ENCODE results near the gene NETO2. TPM values are rescaled to one million over a fixed set of nuclear protein-coding genes. Genes with fewer than 3 reads are reported as not detected.

The NETO2 gene
- total and polyA plus RNA-seq, 10 of the 15 experiments (the other 5 are each of a cell fraction or from before 2014, with no cell fraction given), result 8.5 to 53.1 (median 27.0) TPM

DNA sequence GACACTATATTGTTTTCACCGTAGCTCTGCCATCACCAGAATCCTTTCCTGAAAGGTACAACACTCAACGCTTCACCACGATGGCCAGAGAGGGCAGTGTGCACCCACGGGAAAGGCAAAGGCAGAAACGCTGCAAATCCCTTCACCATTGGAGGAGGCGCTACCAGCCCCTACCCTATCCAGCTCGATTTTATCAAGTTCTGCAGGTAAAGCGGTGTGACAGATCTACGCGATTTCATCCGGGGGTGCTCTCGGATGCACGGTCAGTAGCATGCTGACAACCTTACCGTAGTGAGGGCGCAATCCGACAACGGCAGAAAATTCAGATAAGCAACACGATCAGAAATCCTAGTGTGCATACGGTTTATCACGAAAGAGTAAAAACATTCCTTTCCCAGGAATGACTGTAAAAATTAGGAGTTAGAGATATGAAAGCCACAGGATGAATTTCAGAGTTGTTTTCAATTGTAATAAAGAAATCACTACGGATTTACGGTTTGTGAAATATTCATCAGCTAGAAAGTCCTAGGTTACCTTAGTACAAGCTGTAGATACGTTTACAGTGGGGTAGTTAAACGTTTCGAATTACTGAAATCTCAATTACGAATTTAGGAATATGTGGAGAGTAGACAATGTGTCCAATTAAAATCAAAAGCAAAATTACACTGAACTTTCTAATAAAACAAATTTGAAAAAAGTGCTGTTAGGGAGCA, 1.8 kb downstream of the NETO2 start (continued):
- TF ChIP-seq MEF2B (IDR thresholded peaks at IDR 0.05; ENCODE audit: partially characterized antibody, poor library complexity, severe bottlenecking) (no peak), MEF2A (IDR thresholded peaks at IDR 0.05; ENCODE audit: insufficient read depth, low read depth, low read length) (no peak), FOXK2 (IDR thresholded peaks at IDR 0.05) (no peak), SMC3 (IDR thresholded peaks at IDR 0.05; ENCODE audit: borderline replicate concordance, low read length) (peak; percentile 58; the same call in 1 of the 2 replicates), ZNF384 (IDR thresholded peaks at IDR 0.05; ENCODE audit: borderline replicate concordance, low read depth, low read length) (no peak), PAX5 (IDR thresholded peaks at IDR 0.05; ENCODE audit: borderline replicate concordance, low read depth, low read length) (no peak), NRF1 (conservative IDR thresholded peaks at IDR 0.05; ENCODE audit: low read depth, low read length) (no peak), EED (IDR thresholded peaks at IDR 0.05; ENCODE audit: low read depth) (peak; percentile 48; the same call in 1 of the 2 replicates), HDAC6 (IDR thresholded peaks at IDR 0.05; ENCODE audit: unreplicated experiment) (no peak), SREBF2 (IDR thresholded peaks at IDR 0.05; ENCODE audit: low read length) (no peak), SIN3A (IDR thresholded peaks at IDR 0.05; ENCODE audit: low read depth, low read length) (peak; percentile 68; the same call in 1 of the 2 replicates), TARDBP (IDR thresholded peaks at IDR 0.05; ENCODE audit: borderline replicate concordance) (no peak), NFIC (IDR thresholded peaks at IDR 0.05; ENCODE audit: low read depth, low read length) (no peak), PAX8 (IDR thresholded peaks at IDR 0.05) (no peak), RCOR1 (conservative IDR thresholded peaks at IDR 0.05; ENCODE audit: low read depth, low read length) (0 out of 2 replicates have a peak, but pooled peaks have one; percentile 50), KDM1A (IDR thresholded peaks at IDR 0.05; ENCODE audit: borderline replicate concordance) (no peak), BACH1 (IDR thresholded peaks at IDR 0.05; ENCODE audit: borderline replicate concordance) (no peak), EGR1 (IDR thresholded peaks at IDR 0.05; ENCODE audit: borderline replicate concordance in 1 of 2, low read depth in 2 of 2, low read length in 2 of 2) (no peak)
- TF ChIP-seq, protein P1, sequence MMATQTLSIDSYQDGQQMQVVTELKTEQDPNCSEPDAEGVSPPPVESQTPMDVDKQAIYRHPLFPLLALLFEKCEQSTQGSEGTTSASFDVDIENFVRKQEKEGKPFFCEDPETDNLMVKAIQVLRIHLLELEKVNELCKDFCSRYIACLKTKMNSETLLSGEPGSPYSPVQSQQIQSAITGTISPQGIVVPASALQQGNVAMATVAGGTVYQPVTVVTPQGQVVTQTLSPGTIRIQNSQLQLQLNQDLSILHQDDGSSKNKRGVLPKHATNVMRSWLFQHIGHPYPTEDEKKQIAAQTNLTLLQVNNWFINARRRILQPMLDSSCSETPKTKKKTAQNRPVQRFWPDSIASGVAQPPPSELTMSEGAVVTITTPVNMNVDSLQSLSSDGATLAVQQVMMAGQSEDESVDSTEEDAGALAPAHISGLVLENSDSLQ (IDR thresholded peaks at IDR 0.05), result no peak
- TF ChIP-seq, protein P2, sequence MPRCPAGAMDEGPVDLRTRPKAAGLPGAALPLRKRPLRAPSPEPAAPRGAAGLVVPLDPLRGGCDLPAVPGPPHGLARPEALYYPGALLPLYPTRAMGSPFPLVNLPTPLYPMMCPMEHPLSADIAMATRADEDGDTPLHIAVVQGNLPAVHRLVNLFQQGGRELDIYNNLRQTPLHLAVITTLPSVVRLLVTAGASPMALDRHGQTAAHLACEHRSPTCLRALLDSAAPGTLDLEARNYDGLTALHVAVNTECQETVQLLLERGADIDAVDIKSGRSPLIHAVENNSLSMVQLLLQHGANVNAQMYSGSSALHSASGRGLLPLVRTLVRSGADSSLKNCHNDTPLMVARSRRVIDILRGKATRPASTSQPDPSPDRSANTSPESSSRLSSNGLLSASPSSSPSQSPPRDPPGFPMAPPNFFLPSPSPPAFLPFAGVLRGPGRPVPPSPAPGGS (IDR thresholded peaks at IDR 0.05; ENCODE audit: borderline replicate concordance, insufficient read depth, low read depth, low read length, poor library complexity, severe bottlenecking), result no peak
- TF ChIP-seq, protein P3, sequence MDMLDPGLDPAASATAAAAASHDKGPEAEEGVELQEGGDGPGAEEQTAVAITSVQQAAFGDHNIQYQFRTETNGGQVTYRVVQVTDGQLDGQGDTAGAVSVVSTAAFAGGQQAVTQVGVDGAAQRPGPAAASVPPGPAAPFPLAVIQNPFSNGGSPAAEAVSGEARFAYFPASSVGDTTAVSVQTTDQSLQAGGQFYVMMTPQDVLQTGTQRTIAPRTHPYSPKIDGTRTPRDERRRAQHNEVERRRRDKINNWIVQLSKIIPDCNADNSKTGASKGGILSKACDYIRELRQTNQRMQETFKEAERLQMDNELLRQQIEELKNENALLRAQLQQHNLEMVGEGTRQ (IDR thresholded peaks at IDR 0.05; ENCODE audit: borderline replicate concordance, low read depth, low read length), result no peak
- TF ChIP-seq, protein P4, sequence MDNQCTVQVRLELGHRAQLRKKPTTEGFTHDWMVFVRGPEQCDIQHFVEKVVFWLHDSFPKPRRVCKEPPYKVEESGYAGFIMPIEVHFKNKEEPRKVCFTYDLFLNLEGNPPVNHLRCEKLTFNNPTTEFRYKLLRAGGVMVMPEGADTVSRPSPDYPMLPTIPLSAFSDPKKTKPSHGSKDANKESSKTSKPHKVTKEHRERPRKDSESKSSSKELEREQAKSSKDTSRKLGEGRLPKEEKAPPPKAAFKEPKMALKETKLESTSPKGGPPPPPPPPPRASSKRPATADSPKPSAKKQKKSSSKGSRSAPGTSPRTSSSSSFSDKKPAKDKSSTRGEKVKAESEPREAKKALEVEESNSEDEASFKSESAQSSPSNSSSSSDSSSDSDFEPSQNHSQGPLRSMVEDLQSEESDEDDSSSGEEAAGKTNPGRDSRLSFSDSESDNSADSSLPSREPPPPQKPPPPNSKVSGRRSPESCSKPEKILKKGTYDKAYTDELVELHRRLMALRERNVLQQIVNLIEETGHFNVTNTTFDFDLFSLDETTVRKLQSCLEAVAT (IDR thresholded peaks at IDR 0.05), result peak; percentile 63
- TF ChIP-seq, protein P5, sequence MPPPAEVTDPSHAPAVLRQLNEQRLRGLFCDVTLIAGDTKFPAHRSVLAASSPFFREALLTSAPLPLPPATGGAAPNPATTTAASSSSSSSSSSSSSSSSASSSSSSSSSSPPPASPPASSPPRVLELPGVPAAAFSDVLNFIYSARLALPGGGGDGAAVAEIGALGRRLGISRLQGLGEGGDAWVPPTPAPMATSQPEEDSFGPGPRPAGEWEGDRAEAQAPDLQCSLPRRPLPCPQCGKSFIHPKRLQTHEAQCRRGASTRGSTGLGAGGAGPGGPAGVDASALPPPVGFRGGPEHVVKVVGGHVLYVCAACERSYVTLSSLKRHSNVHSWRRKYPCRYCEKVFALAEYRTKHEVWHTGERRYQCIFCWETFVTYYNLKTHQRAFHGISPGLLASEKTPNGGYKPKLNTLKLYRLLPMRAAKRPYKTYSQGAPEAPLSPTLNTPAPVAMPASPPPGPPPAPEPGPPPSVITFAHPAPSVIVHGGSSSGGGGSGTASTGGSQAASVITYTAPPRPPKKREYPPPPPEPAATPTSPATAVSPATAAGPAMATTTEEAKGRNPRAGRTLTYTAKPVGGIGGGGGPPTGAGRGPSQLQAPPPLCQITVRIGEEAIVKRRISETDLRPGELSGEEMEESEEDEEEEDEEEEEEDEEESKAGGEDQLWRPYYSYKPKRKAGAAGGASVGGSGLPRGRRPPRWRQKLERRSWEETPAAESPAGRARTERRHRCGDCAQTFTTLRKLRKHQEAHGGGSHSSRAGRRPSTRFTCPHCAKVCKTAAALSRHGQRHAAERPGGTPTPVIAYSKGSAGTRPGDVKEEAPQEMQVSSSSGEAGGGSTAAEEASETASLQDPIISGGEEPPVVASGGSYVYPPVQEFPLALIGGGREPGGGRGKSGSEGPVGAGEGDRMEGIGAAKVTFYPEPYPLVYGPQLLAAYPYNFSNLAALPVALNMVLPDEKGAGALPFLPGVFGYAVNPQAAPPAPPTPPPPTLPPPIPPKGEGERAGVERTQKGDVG (CRISPR knock-in tag; IDR thresholded peaks at IDR 0.05), result no peak

Data from GM12878 (cell line).